HEK293 (cell line): ENCODE measurements around the gene ANKRD35.

Source experiments
- CTCF ChIA-PET: fragments of 350-600 bp; formaldehyde crosslinking; extraction: SDS; loops from one replicate; lab custom pipeline; 2021; ENCODE audit warnings: antibody characterized with exemption; lab: Yijun Ruan, JAX
- POLR2A ChIA-PET: fragments of 300-600 bp; formaldehyde crosslinking; extraction: SDS; loops from one replicate; lab custom pipeline; 2020; ENCODE audit warnings: antibody characterized with exemption, inconsistent platforms; lab: Yijun Ruan, JAX
- H3K27ac ChIP-seq: fragments of 200-500 bp; sonication (Bioruptor generic); 2 replicates; pipeline ENCODE4 v1.5.1; 2014; ENCODE audit warnings: low read depth, low read length, control low read depth, inconsistent platforms; ENCODE audit errors: extremely low read depth
- H3K36me3 ChIP-seq, 2 experiments: fragments of 200-500 bp in 1 of 2; sonication (Bioruptor generic) in 1 of 2; 1 replicate in 1 of 2; 2 replicates in 1 of 2; pipeline ENCODE4 v1.5.1; 2014 to 2017; ENCODE audit warnings: inconsistent platforms in 2 of 2, low read length in 2 of 2; ENCODE audit not compliant: control insufficient read depth in 2 of 2, insufficient read depth in 1 of 2
- H3K4me1 ChIP-seq: fragments of 200-500 bp; sonication (Bioruptor generic); 2 replicates; pipeline ENCODE4 v1.5.1; 2014; ENCODE audit warnings: mild to moderate bottlenecking, low read length, inconsistent platforms; ENCODE audit not compliant: control insufficient read depth, insufficient read depth
- H3K4me3 ChIP-seq: 2 replicates; pipeline ENCODE4 v1.5.1; 2011; ENCODE audit warnings: low read depth, mild to moderate bottlenecking, control low read depth, low read length, moderate library complexity
- H3K9me3 ChIP-seq: fragments of 200-500 bp; sonication (Bioruptor generic); 2 replicates; pipeline ENCODE4 v1.5.1; 2014; ENCODE audit warnings: low read depth, low read length, inconsistent platforms; ENCODE audit not compliant: control insufficient read depth, insufficient read depth
- ELK4 ChIP-seq: IDR thresholded peaks from 2 replicates; pipeline ENCODE4 v1.6.1; 2011; ENCODE audit warnings: mild to moderate bottlenecking, low read depth, low read length, borderline replicate concordance
- ZBTB11 ChIP-seq: fragments of 450-650 bp; formaldehyde crosslinking; conservative IDR thresholded peaks from 2 replicates; pipeline ENCODE4 v1.5.1; 2016; ENCODE audit warnings: low read depth, missing biosample characterization, missing genetic modification characterization
- ZBTB17 ChIP-seq: fragments of 450-650 bp; formaldehyde crosslinking; IDR thresholded peaks from 2 replicates; pipeline ENCODE4 v1.5.1; 2016; ENCODE audit warnings: missing biosample characterization, missing genetic modification characterization
- ZFP69B ChIP-seq: fragments of 450-650 bp; formaldehyde crosslinking; IDR thresholded peaks from 2 replicates; pipeline ENCODE4 v1.5.1; 2016; ENCODE audit warnings: missing biosample characterization, missing genetic modification characterization
- ZNF10 ChIP-seq: fragments of 450-650 bp; formaldehyde crosslinking; IDR thresholded peaks from 2 replicates; pipeline ENCODE4 v1.5.1; 2017; ENCODE audit warnings: missing biosample characterization, missing genetic modification characterization
- ZNF132 ChIP-seq: fragments of 450-650 bp; formaldehyde crosslinking; IDR thresholded peaks from 2 replicates; pipeline ENCODE4 v1.5.1; 2017; ENCODE audit warnings: missing biosample characterization, missing genetic modification characterization, borderline replicate concordance
- ZNF16 ChIP-seq: fragments of 450-650 bp; formaldehyde crosslinking; IDR thresholded peaks from 2 replicates; pipeline ENCODE4 v1.5.1; 2016; ENCODE audit warnings: low read depth, missing biosample characterization, missing genetic modification characterization
- ZNF26 ChIP-seq: fragments of 450-650 bp; formaldehyde crosslinking; IDR thresholded peaks from 2 replicates; pipeline ENCODE4 v1.5.1; 2016; ENCODE audit warnings: missing biosample characterization, missing genetic modification characterization
- ZNF266 ChIP-seq: fragments of 450-650 bp; formaldehyde crosslinking; IDR thresholded peaks from 2 replicates; pipeline ENCODE4 v1.5.1; 2016; ENCODE audit warnings: missing biosample characterization, missing genetic modification characterization, low read depth
- ZNF311 ChIP-seq: fragments of 450-650 bp; formaldehyde crosslinking; IDR thresholded peaks from 2 replicates; pipeline ENCODE4 v1.5.1; 2017; ENCODE audit warnings: missing biosample characterization, missing genetic modification characterization, borderline replicate concordance
- ZNF391 ChIP-seq: fragments of 450-650 bp; formaldehyde crosslinking; IDR thresholded peaks from 2 replicates; pipeline ENCODE4 v1.5.1; 2016; ENCODE audit warnings: low read depth, missing biosample characterization, missing genetic modification characterization, borderline replicate concordance
- ZNF404 ChIP-seq: fragments of 450-650 bp; formaldehyde crosslinking; IDR thresholded peaks from 2 replicates; pipeline ENCODE4 v1.5.1; 2017; ENCODE audit warnings: missing biosample characterization, missing genetic modification characterization
- ZNF692 ChIP-seq: fragments of 450-650 bp; formaldehyde crosslinking; IDR thresholded peaks from 2 replicates; pipeline ENCODE4 v1.5.1; 2016; ENCODE audit warnings: missing biosample characterization, missing genetic modification characterization
- ZSCAN18 ChIP-seq: fragments of 450-650 bp; formaldehyde crosslinking; IDR thresholded peaks from 2 replicates; pipeline ENCODE4 v1.5.1; 2016; ENCODE audit warnings: missing biosample characterization, missing genetic modification characterization
- ZSCAN30 ChIP-seq: fragments of 450-650 bp; IDR thresholded peaks from 2 replicates; pipeline ENCODE4 v1.5.1; 2018; ENCODE audit warnings: missing biosample characterization, mild to moderate bottlenecking, missing genetic modification characterization, moderate library complexity
- ZSCAN5A ChIP-seq: fragments of 450-650 bp; formaldehyde crosslinking; IDR thresholded peaks from 2 replicates; pipeline ENCODE4 v1.5.1; 2016; ENCODE audit warnings: missing biosample characterization, missing genetic modification characterization

The ANKRD35 gene

GRCh38 chr1:145918144-145918991 is 32.7 kb upstream of the ANKRD35 start, which contains the start of gene PEX11B (continued):
- TF ChIP-seq ZNF692 (tag by site-specific recombination): peak; percentile 71
- TF ChIP-seq ELK4: no peak
- no peak for TF ChIP-seq ZSCAN30 (tag by site-specific recombination)
- no peak for TF ChIP-seq ZNF10 (tag by site-specific recombination)
- TF ChIP-seq ZNF26: no peak
- no peak for TF ChIP-seq ZNF16
- no peak for TF ChIP-seq ZNF404 (tag by site-specific recombination)

- Histone ChIP-seq H3K9me3 (no peaks in the 10 kb centered on the region), H3K4me1 (peaks cover 3% of the 10 kb centered on the region; the same call in 1 of the 2 replicates), H3K36me3 (peaks cover 5 to 41% of the 10 kb centered on the region in 2 experiments; a peak in 2 of 3 replicates), H3K4me3 (peak overlapping the region; percentile 76), H3K27ac (no peak overlapping the region)
- CTCF ChIA-PET: interaction anchor here (1.0 to 1.1 kb wide), 2 partner anchors 9 to 26 kb away, joined by 4 to 6 read pairs; no protein-coding TSS in a partner anchor
- TF ChIP-seq ZNF391 (tag by site-specific recombination) (no peak), ZNF311 (tag by site-specific recombination) (no peak), ZNF266 (tag by site-specific recombination) (no peak), ZNF132 (tag by site-specific recombination) (no peak), ZBTB11 (tag by site-specific recombination) (no peak)
- POLR2A ChIA-PET: no interaction called here
Measured at GRCh38 chr1:145917595-145917994, 31.9 kb upstream of the ANKRD35 start.

GRCh38 chr1:145916745-145917144 is 31.1 kb upstream of the ANKRD35 start:
- ChIA-PET CTCF (interaction anchor here (0.5 to 2.5 kb wide), 4 partner anchors 14 to 71 kb away, joined by 3 to 12 read pairs (median 6); no protein-coding TSS in a partner anchor), POLR2A (interaction anchor here (1.5 kb wide), 1 partner anchor 10 kb away, joined by 6 read pairs; the partner anchor contains the start of gene RBM8A)
- Histone ChIP-seq H3K27ac (no peak overlapping the region), H3K4me3 (no peak overlapping the region), H3K4me1 (peaks cover 3% of the 10 kb centered on the region; the same call in 1 of the 2 replicates), H3K9me3 (no peaks in the 10 kb centered on the region), H3K36me3 (peaks cover 5 to 44% of the 10 kb centered on the region in 2 experiments; a peak in 2 of 3 replicates)
- TF ChIP-seq ZNF692 (tag by site-specific recombination): peak; percentile 81
- TF ChIP-seq ZBTB17 (tag by site-specific recombination): peak; percentile 54
- peak; percentile 60; the same call in 1 of the 2 replicates for TF ChIP-seq ZFP69B (tag by site-specific recombination)
- no peak for TF ChIP-seq ZSCAN5A (tag by site-specific recombination)
- no peak for TF ChIP-seq ZSCAN18 (tag by site-specific recombination)
